Caki2 (cell line): ENCODE results near the gene PAGE2B. TPM values are rescaled to one million over a fixed set of nuclear protein-coding genes. Genes with fewer than 3 reads are reported as not detected.
"Not testable (repeated sequence)": the region's sequence is repeated elsewhere in the genome, so short reads cannot be mapped to it uniquely, and the experiment has no call there.

ENCODE experiments used
- DNase-seq: peaks from one replicate; pipeline ENCODE4 v3.0.0-alpha.2; 2015; ENCODE audit warnings: low read depth
- in situ Hi-C: cut with HindIII; loops from 2 replicates; pipeline ENCODE4 v1.10.0; 2016; ENCODE audit warnings: low sequenced_read_pairs, low pct_unique_long_range_greater_than_20kb, mixed read lengths
- total RNA-seq: library from RNA; depleted of rRNA; stranded (reverse); fragments of >200 nt; shearing (Covaris generic); gene quantifications from 2 replicates; pipeline ENCODE4 v1.2.3, GENCODE V29; 2014; ENCODE audit warnings: low replicate concordance; rRNA removed

The PAGE2B gene, protein sequence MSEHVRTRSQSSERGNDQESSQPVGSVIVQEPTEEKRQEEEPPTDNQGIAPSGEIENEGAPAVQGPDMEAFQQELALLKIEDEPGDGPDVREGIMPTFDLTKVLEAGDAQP
- not detected in 2 replicates for total RNA-seq

DNA sequence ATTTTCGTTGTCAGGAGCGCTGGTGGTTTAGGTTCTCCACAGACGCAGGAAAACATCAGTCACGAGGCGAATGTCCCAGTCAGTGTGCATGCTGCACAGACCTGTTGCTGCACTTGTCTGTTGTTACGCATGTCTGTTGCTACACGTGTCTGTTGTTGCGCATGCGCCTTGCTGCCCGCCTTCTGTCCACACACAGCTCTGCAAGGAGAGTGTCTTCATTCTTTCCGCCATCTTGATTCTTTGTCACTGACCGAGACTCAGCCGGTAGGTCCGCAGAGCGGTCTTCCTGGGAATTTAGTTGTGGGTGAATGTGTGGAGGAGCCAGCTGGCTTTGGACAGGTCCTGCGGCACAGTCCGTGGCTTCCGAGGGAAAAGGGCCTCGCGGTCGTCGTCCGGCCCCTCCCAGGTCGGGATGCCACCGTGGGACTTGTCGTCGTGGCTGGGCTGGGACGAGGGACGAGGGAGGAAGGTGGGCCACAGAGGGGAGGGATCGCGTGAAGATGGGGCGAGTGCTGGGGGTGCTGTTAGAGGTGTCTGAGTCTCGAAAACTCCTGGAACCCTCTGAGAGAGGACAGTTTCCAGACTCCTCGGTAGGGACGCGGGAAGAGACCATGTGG lies at the start of gene PAGE2B:
Gene PAGE2B, plus strand, starts transcription at position 180 of the 617 bp plus-strand sequence. CDS start 1,012 bp downstream, outside the sequence.
- no peak for DNase-seq
- in situ Hi-C loops, result no loop called here

DNA sequence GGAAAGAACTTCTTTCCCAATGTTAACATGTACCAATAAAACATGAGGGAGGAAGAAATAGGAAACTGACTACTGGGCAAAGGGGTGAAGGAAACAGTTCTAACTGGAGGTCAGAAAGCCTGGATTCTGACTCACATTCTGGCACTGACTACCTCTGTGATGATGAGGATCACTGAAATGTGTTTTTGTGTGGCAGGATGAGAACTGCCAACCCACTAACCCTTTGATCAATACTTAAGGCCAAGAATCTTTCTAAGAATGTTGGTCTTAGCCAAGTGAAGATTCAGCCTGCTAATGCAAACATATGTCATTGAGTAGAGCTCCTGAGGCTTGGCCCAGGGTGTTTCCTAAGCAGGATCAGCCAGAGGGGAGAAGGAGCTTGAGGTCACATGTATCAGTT lies 48.7 kb upstream of the PAGE2B start:
- no peak for DNase-seq
- in situ Hi-C loops, result no loop called here

DNA sequence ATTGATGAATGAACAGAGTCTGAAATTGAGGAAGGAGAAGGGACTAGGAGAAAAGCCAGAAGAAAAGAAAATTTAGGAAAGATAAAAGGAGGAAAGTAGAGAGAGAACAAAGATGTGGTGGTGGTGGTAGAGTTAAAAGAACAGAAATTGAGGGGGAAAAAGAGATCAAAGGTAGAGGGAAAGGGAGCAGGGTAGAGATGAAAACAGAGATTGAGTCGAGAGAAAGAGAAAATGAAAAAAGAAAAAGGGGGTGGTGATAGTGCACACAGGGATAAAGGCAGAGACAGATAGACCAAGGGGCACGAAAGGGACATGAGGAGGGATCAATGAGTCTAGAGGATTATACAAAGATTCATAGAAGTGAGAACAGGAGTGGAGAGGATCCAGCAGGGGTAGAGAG lies 48.0 kb upstream of the PAGE2B start:
- in situ Hi-C loops, result no loop called here

DNA sequence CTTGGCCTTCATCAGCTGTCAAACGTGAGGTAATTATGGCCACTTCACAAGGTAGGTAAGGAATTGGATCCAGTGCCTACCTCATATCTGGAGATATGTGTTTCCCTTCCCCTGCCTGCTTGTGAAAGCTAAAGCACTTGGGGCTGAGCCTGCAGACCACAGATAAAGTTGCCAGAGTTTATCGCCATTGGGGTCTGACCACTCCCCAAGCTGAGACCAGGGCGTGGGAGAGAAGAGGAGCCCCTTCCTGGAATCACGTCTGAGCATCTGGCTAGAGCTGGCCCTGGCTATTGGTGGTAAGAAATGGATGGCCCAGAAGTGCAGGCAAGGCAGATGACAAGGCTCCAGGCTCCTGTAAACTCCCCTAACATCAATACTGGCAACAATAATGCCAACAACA lies 46.8 kb upstream of the PAGE2B start:
- in situ Hi-C loops, result no loop called here
- no peak for DNase-seq

More for the DNA sequence above, 48.0 kb upstream of the PAGE2B start:
- no peak for DNase-seq

DNA sequence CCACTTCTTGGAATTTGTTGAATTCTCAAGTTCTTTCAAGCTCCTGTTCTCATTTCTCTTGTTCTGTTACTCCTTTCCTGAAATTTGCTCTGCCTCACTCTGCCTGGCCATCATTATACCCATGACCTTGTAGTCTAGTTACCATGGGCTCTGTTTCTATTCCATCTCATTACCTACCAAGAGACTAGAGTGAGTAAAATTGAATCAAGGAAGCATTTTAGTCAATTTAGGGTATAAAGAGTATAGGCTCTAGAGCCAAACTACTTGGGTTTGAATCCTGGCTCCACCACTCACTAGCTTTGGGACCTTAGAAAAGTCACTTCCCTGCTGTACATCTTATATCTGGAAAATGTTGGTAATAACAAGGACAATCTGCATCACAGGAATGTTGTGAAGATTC lies 46.2 kb upstream of the PAGE2B start:
- in situ Hi-C loops, result no loop called here
- DNase-seq, result no peak

DNA sequence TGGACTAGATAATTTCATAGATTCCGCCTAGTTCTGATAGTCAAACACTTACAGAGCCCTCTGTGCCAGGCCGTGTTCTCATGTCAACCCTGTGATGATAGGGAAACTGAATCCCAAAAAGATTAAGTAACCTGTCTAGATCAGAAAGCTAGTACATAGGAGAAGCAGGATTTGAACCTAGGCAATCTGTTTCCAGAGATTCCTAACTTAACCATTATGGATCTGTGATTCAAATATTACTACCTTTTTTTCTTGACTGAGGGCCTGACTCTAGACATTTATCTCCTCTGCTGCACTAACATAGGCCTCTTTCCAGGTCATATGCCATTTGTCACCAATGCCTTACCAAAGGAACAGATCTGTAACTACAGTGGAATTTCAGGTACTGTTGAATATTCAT lies 45.5 kb upstream of the PAGE2B start:
- in situ Hi-C loops, result no loop called here
- no peak for DNase-seq

DNA sequence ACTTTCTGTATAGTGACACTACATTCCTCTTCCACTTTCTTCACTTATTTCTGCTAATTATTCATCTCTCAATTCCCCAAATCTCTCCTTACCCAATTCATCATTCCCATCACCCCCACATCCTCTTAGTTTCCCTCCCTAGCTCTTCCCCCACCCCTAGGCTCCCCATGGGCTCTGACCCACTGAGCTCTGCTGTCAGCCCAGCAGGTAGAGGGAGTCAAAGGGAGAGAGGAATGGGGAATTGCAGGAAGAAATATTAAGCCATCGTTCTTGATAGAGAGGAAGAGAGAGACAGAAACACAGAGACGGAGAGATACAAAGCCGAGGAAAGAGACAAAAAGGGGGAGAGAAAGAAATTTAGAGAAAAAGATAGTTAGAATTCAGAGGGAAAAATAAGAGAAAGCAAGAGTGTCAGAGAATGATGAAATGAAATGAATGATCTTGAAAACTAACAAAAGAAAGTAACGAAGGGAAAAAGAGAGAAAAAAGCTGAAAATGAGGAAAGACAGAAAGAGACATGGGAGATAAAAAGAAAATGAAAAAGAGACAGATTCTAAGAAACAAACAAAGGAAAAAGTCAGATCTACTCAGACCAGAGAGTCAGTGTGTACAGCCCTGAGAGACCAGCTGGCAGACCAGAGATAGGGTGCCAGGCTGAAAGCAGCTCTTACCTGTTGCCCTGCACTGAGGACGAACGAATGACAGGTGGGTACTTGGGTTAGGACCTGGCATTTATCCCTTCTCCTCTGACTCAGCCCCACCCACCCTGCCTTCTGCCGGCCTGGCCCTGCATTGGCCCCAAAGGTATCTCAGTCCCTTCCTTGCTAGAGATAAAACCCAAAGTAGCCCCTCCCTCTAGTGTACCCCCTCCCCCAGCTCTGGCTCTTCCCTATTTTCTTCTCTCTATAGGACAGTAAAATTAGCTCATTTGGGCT lies 44.3 kb upstream of the PAGE2B start, which contains the start of gene ALAS2:
Gene ALAS2, minus strand, starts transcription at position 707 of the 935 bp plus-strand sequence. CDS start 4,977 bp downstream, outside the sequence.
- no peak for DNase-seq
- in situ Hi-C loops, result no loop called here

DNA sequence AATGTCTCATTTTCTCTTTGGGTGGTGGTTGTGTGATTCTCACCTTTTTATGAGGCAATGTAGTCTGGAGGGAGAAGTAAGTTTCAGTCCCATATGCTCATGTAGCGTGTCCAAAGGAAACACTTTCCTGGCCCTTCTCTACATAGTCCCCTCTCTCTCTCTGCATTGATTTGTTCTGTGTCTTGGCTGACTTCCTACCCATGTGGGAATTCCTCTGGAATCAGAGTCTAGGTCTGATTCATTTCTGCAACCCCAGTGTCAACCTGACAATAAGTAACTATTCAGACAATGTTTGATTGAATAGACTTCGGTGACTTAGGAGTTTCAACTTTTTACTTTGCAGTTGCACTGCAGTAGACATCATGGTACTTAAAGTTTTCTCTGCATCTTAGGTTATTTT lies 41.4 kb upstream of the PAGE2B start:
- in situ Hi-C loops, result no loop called here
- DNase-seq, result peak; percentile 12

DNA sequence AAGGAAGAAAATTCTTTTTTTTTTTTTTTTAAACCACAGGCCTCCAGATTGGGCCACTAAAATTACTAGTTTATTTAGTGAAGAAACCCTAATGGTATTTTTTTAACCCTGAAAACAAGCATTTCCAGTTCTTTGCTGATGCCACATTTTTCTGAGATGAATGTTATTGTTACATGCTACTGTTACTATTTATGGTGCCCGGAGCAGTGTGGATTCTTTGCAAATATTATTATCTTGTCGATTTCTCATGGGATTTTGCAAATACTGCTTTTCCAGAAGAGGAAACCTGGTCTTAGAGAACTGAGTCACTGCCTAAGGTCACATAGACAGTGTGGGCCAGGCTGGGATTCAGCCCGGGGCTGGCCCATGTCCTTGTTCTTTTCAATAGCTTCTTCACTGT lies 35.4 kb upstream of the PAGE2B start:
- in situ Hi-C loops, result no loop called here

DNA sequence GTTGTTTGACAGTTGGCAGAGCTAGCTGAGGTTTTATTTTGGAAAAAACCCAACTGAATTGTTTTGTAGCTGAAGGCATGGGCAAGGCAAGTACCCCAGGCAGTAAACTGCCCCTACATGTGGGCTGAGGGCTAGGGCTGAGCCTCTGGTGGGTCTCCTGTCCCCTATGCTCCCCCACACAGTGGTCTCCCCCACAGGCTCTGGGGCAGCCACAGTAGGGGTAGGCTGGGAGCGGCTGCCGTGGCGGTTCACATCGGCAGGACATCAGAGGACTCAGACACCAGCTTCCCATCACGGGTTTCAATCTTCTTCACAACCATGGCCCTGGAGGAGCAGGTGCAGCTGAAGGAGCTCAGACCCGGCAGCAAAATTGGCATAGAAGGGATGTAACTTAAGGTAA lies 33.3 kb upstream of the PAGE2B start:
- in situ Hi-C loops, result no loop called here
- no peak for DNase-seq

More for the DNA sequence above, 35.4 kb upstream of the PAGE2B start:
- no peak for DNase-seq

DNA sequence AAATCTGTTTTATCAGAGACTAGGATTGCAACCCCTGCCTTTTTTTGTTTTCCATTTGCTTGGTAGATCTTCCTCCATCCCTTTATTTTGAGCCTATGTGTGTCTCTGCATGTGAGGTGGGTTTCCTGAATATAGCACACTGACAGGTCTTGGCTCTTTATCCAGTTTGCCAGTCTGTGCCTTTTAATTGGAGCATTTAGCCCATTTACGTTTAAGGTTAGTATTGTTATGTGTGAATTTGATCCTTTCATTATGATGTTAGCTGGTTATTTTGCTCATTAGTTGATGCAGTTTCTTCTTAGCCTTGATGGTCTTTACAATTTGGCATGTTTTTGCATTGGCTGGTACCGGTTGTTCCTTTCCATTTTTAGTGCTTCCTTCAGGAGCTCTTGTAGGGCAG lies 24.2 kb upstream of the PAGE2B start:
- in situ Hi-C loops, result not testable (repeated sequence)

DNA sequence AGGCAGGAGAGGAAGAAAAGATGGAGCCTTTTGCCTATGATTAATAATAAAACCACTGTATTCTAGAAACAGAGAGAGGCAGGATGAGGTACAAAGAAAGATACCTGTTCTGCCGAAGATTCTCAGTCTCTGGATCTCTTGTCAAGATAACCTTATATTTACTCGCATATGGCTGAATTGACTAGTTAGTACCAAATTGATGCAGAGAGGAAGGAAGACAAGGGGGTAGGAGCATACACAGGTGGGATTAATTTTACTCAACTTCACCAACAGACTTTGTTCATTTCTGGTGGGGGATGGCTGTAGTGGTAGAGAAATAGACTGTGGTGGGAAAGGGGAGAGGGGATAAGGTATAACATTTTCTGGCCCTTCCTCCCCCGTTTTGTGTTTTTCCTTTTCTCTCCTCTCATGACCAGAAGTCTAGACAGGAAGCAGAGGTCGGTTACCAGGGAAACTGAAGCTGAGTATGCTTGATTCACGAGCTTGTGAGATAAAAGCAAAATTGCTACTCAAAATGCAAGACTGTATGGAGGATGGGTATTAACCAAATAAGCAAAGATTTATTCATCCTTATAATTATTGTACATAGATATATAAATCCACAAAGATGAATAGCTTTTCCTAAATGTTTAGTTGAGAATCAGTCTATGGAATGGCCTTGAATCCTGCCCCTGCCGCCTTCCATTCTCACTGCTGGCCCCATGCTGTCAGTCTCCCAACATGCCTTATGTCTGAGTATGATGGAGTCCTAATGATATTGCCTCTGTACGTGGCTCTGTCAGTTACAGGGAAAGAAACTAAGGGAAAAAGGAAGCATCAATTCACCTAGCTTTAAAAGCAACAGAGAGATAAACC lies 17.8 kb upstream of the PAGE2B start:
- in situ Hi-C loops, result no loop called here
- DNase-seq, result no peak

More for the DNA sequence above, 24.2 kb upstream of the PAGE2B start:
- not testable (repeated sequence) for DNase-seq

DNA sequence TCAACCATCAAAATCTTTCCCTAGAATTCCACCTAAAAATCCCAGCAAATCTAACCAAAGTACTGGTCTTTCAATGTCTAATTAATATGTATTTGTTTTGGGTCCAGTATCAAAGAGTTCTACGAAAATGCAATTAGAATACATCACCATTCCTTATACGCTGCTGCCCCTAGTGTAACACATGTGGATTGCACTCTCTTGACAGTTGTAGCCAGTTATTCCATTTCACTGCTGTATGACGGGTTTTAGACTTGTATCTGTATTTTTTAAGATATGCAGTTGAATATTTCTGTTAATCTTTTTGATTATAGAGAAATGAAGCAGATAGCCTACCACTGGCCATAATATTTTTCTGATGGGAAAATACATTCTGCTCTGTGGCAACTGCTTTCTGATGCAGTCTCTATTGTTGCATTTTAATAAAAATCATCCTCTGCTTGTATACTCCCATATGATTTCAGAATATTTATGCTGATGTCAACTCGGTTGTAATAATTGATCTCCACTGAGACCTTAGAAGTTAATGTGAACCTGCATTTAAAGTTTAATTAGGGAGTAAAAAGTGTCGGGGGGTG lies 17.1 kb upstream of the PAGE2B start:
- in situ Hi-C loops, result no loop called here

DNA sequence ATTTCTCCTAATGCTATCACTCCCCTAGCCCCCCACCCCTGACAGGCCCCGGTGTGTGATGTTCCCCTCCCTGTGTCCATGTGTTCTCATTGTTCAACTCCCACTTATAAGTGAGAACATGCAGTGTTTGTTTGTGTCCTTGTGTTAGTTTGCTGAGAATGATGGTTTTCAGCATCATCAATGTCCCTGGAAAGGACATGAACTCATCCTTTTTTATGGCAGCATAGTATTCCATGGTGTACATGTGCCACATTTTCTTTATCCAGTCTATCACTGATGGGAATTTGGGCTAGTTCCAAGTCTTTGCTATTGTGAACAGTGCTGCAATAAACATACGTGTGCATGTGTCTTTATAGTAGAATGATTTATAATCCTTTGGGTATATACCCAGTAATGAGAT lies 7.7 kb upstream of the PAGE2B start:
- DNase-seq, in situ Hi-C loops: not testable (repeated sequence)

More for the DNA sequence above, 17.1 kb upstream of the PAGE2B start:
- peak; percentile 7 for DNase-seq

DNA sequence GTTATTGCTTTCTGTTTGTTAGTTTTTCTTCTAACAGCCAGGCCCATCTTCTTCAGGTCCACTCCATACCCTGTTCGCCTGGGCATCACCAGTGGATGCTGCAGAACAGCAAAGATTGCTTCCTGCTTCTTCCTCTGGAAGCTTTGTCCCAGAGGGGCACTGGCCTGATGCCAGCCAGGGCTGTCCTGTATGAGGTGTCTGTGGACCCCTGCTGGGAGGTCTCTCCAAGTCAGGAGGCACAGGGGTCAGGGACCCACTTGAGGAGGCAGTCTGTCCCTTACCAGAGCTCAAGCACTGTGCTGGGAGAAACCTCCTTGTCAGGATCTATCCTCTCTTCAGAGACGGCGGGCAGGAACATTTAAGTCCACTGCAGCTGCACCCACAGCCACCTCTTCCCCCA lies 2.5 kb upstream of the PAGE2B start:
- no peak for DNase-seq
- in situ Hi-C loops, result no loop called here

DNA sequence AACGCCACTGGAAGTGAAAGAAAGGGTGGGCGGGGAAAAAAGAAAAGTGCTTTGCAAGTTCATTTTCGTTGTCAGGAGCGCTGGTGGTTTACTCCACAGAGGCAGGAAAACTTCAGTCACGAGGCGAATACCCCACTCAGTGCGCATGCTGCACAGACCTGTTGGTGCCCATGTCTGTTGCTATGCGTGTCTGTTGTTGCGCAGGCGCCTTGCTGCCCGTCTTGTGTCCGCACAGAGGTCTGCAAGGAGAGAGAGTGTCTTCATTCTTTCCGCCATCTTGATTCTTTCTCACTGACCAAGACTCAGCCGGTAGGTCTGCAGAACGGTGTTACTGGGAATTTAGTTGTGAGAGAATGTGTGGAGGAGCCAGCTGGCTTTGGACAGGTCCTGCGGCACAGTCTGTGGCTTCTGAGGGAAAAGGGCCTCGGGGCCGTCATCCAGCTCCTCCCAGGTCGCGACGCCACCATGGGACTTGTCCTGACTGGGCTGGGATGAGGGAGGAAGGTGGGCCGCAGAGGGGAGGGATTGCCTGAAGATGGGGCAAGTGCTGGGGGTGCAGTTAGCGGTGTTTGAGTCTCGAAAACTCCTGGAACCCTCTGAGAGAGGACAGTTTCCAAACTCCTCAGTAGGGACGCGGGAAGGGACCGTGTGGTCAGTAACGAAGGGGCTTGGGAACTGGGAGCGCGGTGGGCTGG lies 14.1 kb downstream of the PAGE2B start, which contains the start of gene PAGE2:
Gene PAGE2, plus strand, starts transcription at position 224 of the 695 bp plus-strand sequence. CDS start 1,003 bp downstream, outside the sequence.
- no peak for DNase-seq
- in situ Hi-C loops, result no loop called here

DNA sequence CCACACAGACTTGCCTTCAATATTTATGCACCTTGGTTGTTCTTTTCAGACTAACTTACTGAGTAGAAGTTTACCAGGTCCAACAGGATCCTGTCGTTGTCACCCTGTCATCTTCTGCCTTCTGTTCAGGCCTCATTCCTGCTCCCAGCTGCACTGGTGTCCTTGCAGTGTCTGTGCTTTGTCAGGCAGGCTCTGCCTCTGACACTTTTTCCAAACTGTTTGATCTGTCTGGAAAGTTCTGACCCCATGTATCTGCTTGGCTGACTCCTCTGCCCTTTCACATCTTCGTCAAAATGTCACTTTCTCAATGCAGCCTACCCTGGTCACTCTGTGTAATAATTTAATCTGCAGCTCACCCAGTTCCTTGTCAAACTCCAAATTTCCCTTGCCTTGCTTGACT lies 23.9 kb downstream of the PAGE2B start:
- in situ Hi-C loops, result no loop called here
- no peak for DNase-seq
